ENCODE measurements around the gene SYS1.
"Not testable (repeated sequence)": the region's sequence is repeated elsewhere in the genome, so short reads cannot be mapped to it uniquely, and the experiment has no call there.

Gene SYS1

DNA sequence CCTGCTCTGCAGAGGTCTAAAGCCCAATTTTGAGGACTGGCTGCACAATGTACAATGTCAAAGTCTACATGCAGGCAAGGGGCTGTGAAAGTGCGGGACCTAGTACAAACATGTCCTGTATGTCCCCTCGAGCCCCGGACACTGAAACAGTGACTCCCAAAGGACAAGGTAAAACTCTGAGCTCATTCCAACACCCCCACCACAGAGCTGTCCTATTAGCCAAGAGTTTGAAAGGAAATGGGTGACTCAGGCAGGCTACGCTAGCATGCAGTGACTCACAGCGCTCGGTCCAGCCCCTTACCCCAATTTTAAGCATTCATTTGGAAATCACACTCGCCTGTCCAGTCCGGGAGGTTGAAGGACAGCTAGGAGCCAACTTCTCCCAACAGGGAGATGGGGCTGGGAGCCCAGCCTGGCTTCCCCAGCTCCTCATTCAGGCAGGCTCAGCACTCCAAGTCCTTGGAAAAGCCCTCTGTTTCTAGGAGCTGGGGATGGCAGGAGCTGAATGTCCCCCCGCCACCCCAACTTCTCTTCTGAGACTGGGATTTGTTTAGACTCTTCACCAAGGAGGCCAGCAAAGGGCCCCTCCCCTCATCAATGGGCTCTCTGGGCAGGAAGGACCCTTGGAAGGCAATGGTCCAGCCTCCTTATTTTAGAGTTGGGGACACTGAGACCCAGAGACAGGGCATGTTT lies 18.6 kb upstream of the SYS1 start:
- TF ChIP-seq, protein P1, sequence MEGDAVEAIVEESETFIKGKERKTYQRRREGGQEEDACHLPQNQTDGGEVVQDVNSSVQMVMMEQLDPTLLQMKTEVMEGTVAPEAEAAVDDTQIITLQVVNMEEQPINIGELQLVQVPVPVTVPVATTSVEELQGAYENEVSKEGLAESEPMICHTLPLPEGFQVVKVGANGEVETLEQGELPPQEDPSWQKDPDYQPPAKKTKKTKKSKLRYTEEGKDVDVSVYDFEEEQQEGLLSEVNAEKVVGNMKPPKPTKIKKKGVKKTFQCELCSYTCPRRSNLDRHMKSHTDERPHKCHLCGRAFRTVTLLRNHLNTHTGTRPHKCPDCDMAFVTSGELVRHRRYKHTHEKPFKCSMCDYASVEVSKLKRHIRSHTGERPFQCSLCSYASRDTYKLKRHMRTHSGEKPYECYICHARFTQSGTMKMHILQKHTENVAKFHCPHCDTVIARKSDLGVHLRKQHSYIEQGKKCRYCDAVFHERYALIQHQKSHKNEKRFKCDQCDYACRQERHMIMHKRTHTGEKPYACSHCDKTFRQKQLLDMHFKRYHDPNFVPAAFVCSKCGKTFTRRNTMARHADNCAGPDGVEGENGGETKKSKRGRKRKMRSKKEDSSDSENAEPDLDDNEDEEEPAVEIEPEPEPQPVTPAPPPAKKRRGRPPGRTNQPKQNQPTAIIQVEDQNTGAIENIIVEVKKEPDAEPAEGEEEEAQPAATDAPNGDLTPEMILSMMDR (IDR thresholded peaks at IDR 0.05): no peak
- no peak for TF ChIP-seq ZFX (IDR thresholded peaks at IDR 0.05; ENCODE audit: borderline replicate concordance)
- H3K27ac ChIP-seq: peak overlapping the region; percentile 84

DNA sequence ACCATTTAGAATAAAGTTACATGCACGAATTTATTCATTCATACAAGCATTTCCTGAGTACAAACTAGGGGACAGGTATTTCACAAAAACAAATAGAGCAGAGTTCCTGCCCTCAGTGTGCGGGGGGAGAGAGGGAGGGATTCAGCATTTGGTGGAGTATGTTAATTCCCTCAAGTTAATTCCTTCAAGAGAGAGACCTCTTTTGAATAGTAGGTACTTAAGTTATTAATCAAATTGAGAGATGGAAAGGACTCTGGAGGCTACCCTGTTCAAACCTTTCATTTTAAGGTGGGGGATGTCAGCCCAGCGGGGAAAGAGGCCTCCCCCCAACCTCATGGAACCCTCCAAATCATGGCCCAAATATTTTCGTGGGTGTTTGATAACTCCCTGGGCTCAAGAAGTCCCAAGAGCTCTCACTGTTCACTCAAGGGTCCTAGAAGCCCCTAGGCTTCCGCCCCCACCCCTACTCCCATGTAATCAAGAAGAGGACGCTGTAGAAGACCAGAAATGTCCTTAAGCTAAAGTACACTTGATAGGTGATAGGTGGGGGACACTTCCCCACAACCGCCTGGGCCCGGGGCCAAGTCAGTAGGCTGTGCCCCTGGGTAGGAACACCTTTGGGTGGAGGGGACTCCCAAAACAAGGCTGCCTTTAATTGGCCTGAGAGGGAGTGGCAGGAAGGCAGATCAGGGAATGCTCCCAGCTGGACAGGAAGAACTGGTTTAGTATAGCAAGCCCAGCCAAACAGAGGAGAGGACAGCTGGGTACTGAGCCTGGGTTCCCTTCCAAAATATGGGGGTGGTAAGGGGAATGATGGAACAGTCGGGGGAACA lies 17.6 kb upstream of the SYS1 start:
- H3K27ac ChIP-seq: peak overlapping the region; percentile 84
- TF ChIP-seq ZFX (IDR thresholded peaks at IDR 0.05; ENCODE audit: borderline replicate concordance): no peak
- TF ChIP-seq, protein P1 (IDR thresholded peaks at IDR 0.05): no peak

DNA sequence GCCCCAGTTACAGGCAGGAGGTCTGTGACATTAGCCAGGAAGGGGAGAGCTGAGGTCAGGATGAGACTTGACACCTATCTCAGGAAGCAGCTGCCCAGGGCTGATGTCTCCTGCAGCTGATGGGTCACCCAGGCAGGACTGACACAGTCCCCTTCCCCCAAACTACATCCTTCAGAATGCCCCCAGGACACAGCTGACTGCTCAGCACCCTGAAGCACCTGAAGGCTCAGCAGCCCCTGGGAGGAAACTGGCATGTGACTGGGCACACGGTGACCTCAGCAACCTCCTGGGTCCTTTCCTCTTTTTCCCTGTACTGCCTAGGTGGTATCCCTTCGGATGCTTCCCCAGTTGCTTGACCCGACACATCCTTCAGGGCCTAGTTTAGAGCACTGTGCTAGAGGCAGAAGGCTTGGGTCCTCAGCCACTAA lies 16.7 kb upstream of the SYS1 start:
- TF ChIP-seq ZFX (IDR thresholded peaks at IDR 0.05; ENCODE audit: borderline replicate concordance): no peak
- TF ChIP-seq, protein P1 (IDR thresholded peaks at IDR 0.05): no peak
- H3K27ac ChIP-seq: peak overlapping the region; percentile 84

DNA sequence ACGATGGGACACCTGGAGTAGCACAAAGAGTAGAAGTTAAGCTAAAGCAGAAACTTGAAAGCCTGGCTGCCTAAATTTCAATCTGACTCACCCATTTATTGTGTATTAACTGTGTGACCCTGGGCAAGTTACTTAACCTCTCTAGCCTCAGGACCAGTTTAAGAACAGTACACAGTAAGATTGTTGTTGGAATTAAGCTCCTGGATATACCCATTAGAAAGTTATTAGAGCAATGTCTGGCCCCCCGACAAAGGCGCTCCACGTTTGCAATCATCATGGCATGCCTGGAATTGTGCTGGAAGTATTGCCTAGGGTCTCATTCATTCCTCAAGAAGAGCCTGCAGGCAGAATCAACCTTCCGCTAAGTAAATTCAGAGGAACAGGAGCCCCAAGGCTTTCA lies 16.1 kb upstream of the SYS1 start:
- TF ChIP-seq ZFX (IDR thresholded peaks at IDR 0.05; ENCODE audit: borderline replicate concordance): no peak
- TF ChIP-seq, protein P1 (IDR thresholded peaks at IDR 0.05): no peak
- peak overlapping the region; percentile 84 for H3K27ac ChIP-seq

DNA sequence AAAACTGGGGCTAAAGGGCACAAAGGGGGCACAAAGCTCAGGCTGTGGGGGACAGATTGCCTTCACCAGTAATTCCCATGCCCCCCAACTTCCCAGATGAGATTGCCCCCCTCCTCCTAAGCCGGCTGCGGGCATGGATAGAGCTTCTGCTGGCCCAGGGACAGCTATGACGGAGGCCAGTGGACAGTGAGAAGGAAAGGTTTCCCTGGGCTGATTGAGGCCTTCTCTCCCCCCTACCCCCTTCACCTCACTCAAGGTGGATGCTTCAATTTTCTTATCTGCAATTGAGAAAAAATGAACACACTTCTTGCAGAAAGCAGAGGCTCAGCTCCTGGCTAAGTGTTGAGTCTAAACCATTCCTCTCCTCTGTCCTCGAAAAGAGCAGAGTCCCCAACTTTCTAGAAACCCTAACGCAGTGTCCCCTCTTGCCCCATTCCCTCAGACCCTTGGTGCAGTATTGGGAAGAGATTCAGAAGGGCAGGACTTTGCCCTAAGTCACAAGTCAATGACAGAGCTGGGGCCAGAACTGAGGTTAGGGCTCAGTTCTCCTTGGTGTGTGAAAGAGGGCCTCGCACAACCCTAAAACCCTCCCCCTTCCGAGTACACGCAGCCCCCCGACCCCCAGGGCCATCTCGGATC lies 15.5 kb upstream of the SYS1 start:
- H3K27ac ChIP-seq: peak overlapping the region; percentile 53
- TF ChIP-seq ZFX (IDR thresholded peaks at IDR 0.05; ENCODE audit: borderline replicate concordance): no peak
- TF ChIP-seq, protein P1 (IDR thresholded peaks at IDR 0.05): no peak

DNA sequence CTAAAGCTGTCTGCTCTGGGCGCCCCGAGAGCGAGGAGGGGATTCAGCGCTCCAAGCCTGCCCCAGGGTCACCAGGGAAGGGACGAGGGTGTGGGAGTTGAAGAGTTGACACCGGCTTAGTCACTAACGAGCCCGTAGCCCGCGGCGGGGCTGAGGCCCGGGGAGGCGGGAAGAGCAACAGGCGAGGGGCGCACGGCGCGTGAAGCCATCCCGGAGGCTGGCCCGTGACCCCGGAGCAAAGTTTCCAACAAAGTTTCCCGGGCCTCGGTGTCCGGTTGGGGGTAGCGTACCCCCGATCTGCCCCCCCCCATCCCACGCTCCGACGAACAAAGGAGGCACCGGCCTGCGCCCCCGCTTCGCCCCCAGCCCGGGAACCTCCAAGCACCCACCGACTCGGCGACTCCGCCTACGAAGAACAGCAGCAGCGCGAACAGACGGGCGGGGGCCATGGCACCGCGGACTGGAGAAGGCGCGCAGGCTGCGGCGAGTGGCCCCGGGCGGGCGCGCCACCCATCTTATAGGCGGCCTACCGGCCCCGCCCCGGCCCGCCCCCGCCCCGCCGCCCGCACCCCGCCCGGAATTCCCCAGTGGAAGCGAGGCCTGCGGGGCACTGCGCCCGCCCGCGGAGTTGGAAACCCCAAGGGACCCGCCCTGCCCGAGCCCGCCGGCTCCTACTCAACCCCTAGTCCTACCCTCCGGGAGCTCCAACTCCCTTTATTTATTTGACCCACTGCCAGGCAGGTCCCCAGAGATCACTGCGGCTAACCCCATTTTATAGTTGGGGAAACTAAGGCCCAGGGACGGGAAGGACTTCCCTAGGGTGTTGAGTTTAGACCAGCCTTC lies 14.8 kb upstream of the SYS1 start, which contains the start of gene SDC4:
Gene SDC4, minus strand, starts transcription at position 489 of the 843 bp plus-strand sequence. Its CDS starts 40 bp downstream, at position 449.
- peak within 1 kb of the TSS; percentile 53 for H3K27ac ChIP-seq
- TF ChIP-seq ZFX (IDR thresholded peaks at IDR 0.05; ENCODE audit: borderline replicate concordance): no peak

DNA sequence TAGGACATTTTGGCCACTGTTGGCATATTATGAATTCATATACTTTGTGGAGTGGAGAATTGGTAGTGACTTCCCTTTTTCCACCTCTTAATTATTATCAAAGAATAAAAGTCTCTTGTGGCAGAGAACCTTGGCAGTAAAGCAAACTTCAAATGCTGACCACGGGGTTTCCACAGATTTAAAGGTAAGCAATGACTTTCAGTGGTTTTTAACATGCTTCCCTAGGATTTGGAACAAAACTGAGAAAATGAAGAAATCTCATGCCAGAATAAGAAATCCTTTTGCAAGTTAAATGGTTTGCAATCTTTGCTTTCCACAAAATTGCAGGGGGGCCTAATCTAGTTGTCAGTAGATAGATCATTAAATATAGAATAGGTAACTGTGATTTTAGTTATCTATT lies 12.7 kb upstream of the SYS1 start:
- H3K27ac ChIP-seq: no peak overlapping the region
- TF ChIP-seq, protein P1 (IDR thresholded peaks at IDR 0.05): no peak
- no peak for TF ChIP-seq ZFX (IDR thresholded peaks at IDR 0.05; ENCODE audit: borderline replicate concordance)

DNA sequence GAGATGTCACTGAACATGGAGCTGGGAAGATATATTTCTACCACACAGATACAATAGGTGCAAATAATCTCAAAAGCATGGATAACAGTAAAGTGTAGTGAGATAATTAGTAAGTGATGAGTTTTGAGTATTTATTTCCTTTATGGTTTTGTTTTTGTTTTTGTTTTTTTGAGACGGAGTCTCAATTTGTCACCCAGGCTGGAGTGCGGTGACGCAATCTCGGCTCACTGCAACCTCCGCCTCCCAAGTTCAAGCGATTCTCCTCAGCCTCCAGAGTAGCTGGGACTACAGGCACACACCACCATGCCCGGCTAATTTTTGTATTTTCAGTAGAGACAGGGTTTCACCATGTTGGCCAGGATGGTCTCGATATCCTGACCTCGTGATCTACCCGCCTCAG lies 12.2 kb upstream of the SYS1 start:
- H3K27ac ChIP-seq: not testable (repeated sequence)

All from 22Rv1 (cell line).